Right ventricle myocardium inferior (tissue), 1 donor: ENCODE results near the gene LAGE3. TPM values are rescaled to one million over a fixed set of nuclear protein-coding genes. Genes with fewer than 3 reads are reported as not detected.
"Not testable (repeated sequence)": the region's sequence is repeated elsewhere in the genome, so short reads cannot be mapped to it uniquely, and the experiment has no call there.

Experiments used
- ATAC-seq: fragments of 200-7000 bp; cut with Tn5 transposase; one replicate; pipeline ENCODE4 v1.9.1; 2020; ENCODE audit warnings: mild to moderate bottlenecking, moderate library complexity
- DNase-seq: peaks from one replicate; pipeline ENCODE4 v3.0.0; 2021; ENCODE audit errors: missing footprints
- intact Hi-C: fragments of 100-400 bp; cut with DNase I; formaldehyde crosslinking; loops from one replicate; pipeline ENCODE4 v1.11.0; 2022
- total RNA-seq: library from RNA; stranded (reverse); fragmentation: NEBNext Ultra II Directional; extraction: Animal tissue kit (Norgen Biotek cat#: 25700); gene quantifications from one replicate; pipeline ENCODE4 v1.2.1, GENCODE V29; 2021
- donor health status: DM: no; HTN: yes; CAD: no; lungs with severe emphysema.

The LAGE3 gene
- total RNA-seq, 1 donor from 2014 or later = 18.5 TPM

- intact Hi-C loops = no loop called here
- DNase-seq (no peak), ATAC-seq (no peak)
Measured at GRCh38 chrX:154506483-154507332, 27.6 kb upstream of the LAGE3 start.

- intact Hi-C loops = no loop called here
- ATAC-seq (no peak), DNase-seq (no peak)
Measured at GRCh38 chrX:154505734-154506133, 26.7 kb upstream of the LAGE3 start.

- DNase-seq (no peak), ATAC-seq (no peak)
- intact Hi-C loops = no loop called here
Measured at GRCh38 chrX:154502989-154503388, 23.9 kb upstream of the LAGE3 start.

- ATAC-seq = no peak
- no peak for DNase-seq
- intact Hi-C loops = no loop called here
Measured at GRCh38 chrX:154502098-154502497, 23.0 kb upstream of the LAGE3 start.

GRCh38 chrX:154501423-154501822, 22.3 kb upstream of the LAGE3 start:
- intact Hi-C loops = not testable (repeated sequence)

GRCh38 chrX:154496591-154497137, 17.6 kb upstream of the LAGE3 start:
- DNase-seq, ATAC-seq, intact Hi-C loops: not testable (repeated sequence)

More at GRCh38 chrX:154501423-154501822, 22.3 kb upstream of the LAGE3 start:
- not testable (repeated sequence) for DNase-seq, ATAC-seq

- intact Hi-C loops = no loop called here
- DNase-seq = no peak
- ATAC-seq = no peak
Measured at GRCh38 chrX:154495472-154495922, 16.4 kb upstream of the LAGE3 start.

- ATAC-seq (no peak), DNase-seq (no peak)
- intact Hi-C loops = no loop called here
Measured at GRCh38 chrX:154494715-154495114, 15.6 kb upstream of the LAGE3 start.

- intact Hi-C loops = no loop called here
- ATAC-seq = peak; percentile 94
- peak; percentile 96 for DNase-seq
Measured at GRCh38 chrX:154490414-154491083, 11.5 kb upstream of the LAGE3 start, which contains the start of gene SLC10A3. Gene SLC10A3, minus strand, starts transcription at chrX:154490629. Its CDS starts 1,689 bp downstream, at chrX:154488940.

GRCh38 chrX:154490021-154490413, 10.9 kb upstream of the LAGE3 start:
- ATAC-seq (peak; percentile 1), DNase-seq (peak; percentile 67)
- intact Hi-C loops = no loop called here

- intact Hi-C loops = no loop called here
- no peak for ATAC-seq
- DNase-seq = no peak
Measured at GRCh38 chrX:154489182-154489581, 10.1 kb upstream of the LAGE3 start.

- intact Hi-C loops = no loop called here
- ATAC-seq (no peak), DNase-seq (peak; percentile 54)
Measured at GRCh38 chrX:154488336-154489075, 9.4 kb upstream of the LAGE3 start.

- no peak for ATAC-seq
- no peak for DNase-seq
- intact Hi-C loops = loop anchor here (2.0 kb wide), 1 partner anchor 29 kb away; the partner anchor contains the start of gene FAM3A
Measured at GRCh38 chrX:154487518-154488290, 8.6 kb upstream of the LAGE3 start.

- intact Hi-C loops = loop anchor here (2.0 kb wide), 1 partner anchor 30 kb away; the partner anchor contains the start of gene FAM3A
- DNase-seq (peak; percentile 86), ATAC-seq (peak; percentile 35)
Measured at GRCh38 chrX:154486396-154487207, 7.5 kb upstream of the LAGE3 start, which contains the start of gene UBL4A. Gene UBL4A, minus strand, starts transcription at chrX:154486615. Its CDS starts 31 bp downstream, at chrX:154486584.

- intact Hi-C loops = loop anchor here (2.0 kb wide), 1 partner anchor 31 kb away; the partner anchor contains the start of gene FAM3A
- ATAC-seq (no peak), DNase-seq (peak; percentile 76)
Measured at GRCh38 chrX:154486052-154486395, 6.9 kb upstream of the LAGE3 start.

GRCh38 chrX:154485150-154486051, 6.3 kb upstream of the LAGE3 start:
- DNase-seq (no peak), ATAC-seq (no peak)
- intact Hi-C loops = loop anchor here (2.0 kb wide), 1 partner anchor 31 kb away; the partner anchor contains the start of gene FAM3A
